Astrocyte (in vitro differentiated cells and primary cell): ENCODE measurements around the gene ARMC9.

ENCODE experiments used
- CTCF ChIP-seq: IDR thresholded peaks from 2 replicates; pipeline ENCODE4 v1.5.1; 2011; ENCODE audit warnings: low read depth, mild to moderate bottlenecking, inconsistent platforms, low read length, moderate library complexity; ENCODE audit not compliant: insufficient read depth
- EZH2 ChIP-seq: IDR thresholded peaks from 2 replicates; pipeline ENCODE4 v1.6.1; 2012; ENCODE audit warnings: mild to moderate bottlenecking, low read length, inconsistent platforms; ENCODE audit not compliant: insufficient read depth

GRCh38 chr2:231169488-231169887 is 28.9 kb upstream of the ARMC9 start:
- TF ChIP-seq EZH2 (no peak), CTCF (no peak)
